Astrocyte (in vitro differentiated cells and primary cell): ENCODE results near the gene PTPRT. TPM values are rescaled to one million over a fixed set of nuclear protein-coding genes. Genes with fewer than 3 reads are reported as not detected.

Experiments used
- DNase-seq: peaks from one replicate; pipeline ENCODE4 v3.0.0-alpha.2; 2010; ENCODE audit warnings: low read depth
- FAIRE-seq: peaks from 2 replicates; lab custom pipeline; 2011; peaks lifted over from hg19 to GRCh38; lab: Jason Lieb, UNC
- H2AFZ ChIP-seq: 2 replicates; pipeline ENCODE4 v1.6.0; 2012; ENCODE audit warnings: low read depth, low read length, inconsistent platforms
- H3K27ac ChIP-seq: 2 replicates; pipeline ENCODE4 v1.5.1; 2011; ENCODE audit warnings: low read depth, low read length, inconsistent platforms
- H3K27me3 ChIP-seq: 2 replicates; pipeline ENCODE4 v1.6.0; 2011; ENCODE audit warnings: low read length, inconsistent platforms; ENCODE audit not compliant: insufficient read depth
- H3K36me3 ChIP-seq: 2 replicates; pipeline ENCODE4 v1.5.1; 2011; ENCODE audit warnings: low read length, inconsistent platforms; ENCODE audit not compliant: insufficient read depth
- H3K4me1 ChIP-seq: 2 replicates; pipeline ENCODE4 v1.5.1; 2011; ENCODE audit warnings: low read length, inconsistent platforms; ENCODE audit not compliant: insufficient read depth
- H3K4me2 ChIP-seq: 2 replicates; pipeline ENCODE4 v1.6.0; 2012; ENCODE audit warnings: low read length, inconsistent platforms
- H3K4me3 ChIP-seq: 2 replicates; pipeline ENCODE4 v1.5.1; 2011; ENCODE audit warnings: low read depth, mild to moderate bottlenecking, low read length, inconsistent platforms; ENCODE audit not compliant: insufficient read depth
- H3K79me2 ChIP-seq: 2 replicates; pipeline ENCODE4 v1.6.0; 2012; ENCODE audit warnings: mild to moderate bottlenecking, low read length, inconsistent platforms; ENCODE audit not compliant: insufficient read depth
- H3K9ac ChIP-seq: 2 replicates; pipeline ENCODE4 v1.6.0; 2012; ENCODE audit warnings: mild to moderate bottlenecking, low read length, inconsistent platforms
- H3K9me3 ChIP-seq: 2 replicates; pipeline ENCODE4 v1.5.1; 2012; ENCODE audit warnings: low read depth, mild to moderate bottlenecking, low read length, inconsistent platforms; ENCODE audit not compliant: insufficient read depth
- H4K20me1 ChIP-seq: 2 replicates; pipeline ENCODE4 v1.6.0; 2012; ENCODE audit warnings: low read length, inconsistent platforms; ENCODE audit not compliant: insufficient read depth
- H3K27ac Mint-ChIP-seq: one replicate; pipeline ENCODE4 v1.8.0; 2021; ENCODE audit warnings: mild to moderate bottlenecking, mixed read lengths; ENCODE audit not compliant: unreplicated experiment
- H3K27me3 Mint-ChIP-seq: one replicate; pipeline ENCODE4 v1.8.0; 2021; ENCODE audit warnings: low read depth, mixed read lengths; ENCODE audit not compliant: unreplicated experiment
- H3K36me3 Mint-ChIP-seq: one replicate; pipeline ENCODE4 v1.8.0; 2021; ENCODE audit warnings: low read depth, mixed read lengths; ENCODE audit not compliant: unreplicated experiment
- H3K4me1 Mint-ChIP-seq: one replicate; pipeline ENCODE4 v1.8.0; 2021; ENCODE audit warnings: low read depth, mixed read lengths; ENCODE audit not compliant: unreplicated experiment
- H3K4me3 Mint-ChIP-seq: one replicate; pipeline ENCODE4 v1.8.0; 2021; ENCODE audit warnings: mild to moderate bottlenecking, moderate library complexity, mixed read lengths; ENCODE audit not compliant: unreplicated experiment
- H3K9me3 Mint-ChIP-seq: one replicate; pipeline ENCODE4 v1.8.0; 2021; ENCODE audit warnings: mild to moderate bottlenecking, mixed read lengths; ENCODE audit not compliant: unreplicated experiment
- EZH2 ChIP-seq: IDR thresholded peaks from 2 replicates; pipeline ENCODE4 v1.6.1; 2012; ENCODE audit warnings: mild to moderate bottlenecking, low read length, inconsistent platforms; ENCODE audit not compliant: insufficient read depth
- total RNA-seq: library from RNA; stranded (reverse); gene quantifications from 2 replicates; pipeline ENCODE4 v1.2.1, GENCODE V29; 2021
- TF ChIP-seq, protein P1 (sequence below): IDR thresholded peaks from 2 replicates; pipeline ENCODE4 v1.5.1; 2011; ENCODE audit warnings: low read depth, mild to moderate bottlenecking, inconsistent platforms, low read length, moderate library complexity; ENCODE audit not compliant: insufficient read depth

PTPRT gene
- total RNA-seq, 1 donor from 2014 or later = 0.25 TPM

GRCh38 chr20:42686057-42686456, 503.6 kb downstream of the PTPRT start:
- Histone ChIP-seq H3K9me3 (peaks cover 9% of the 10 kb centered on the region), H3K4me3 (no peak overlapping the region), H3K27me3 (no peaks in the 10 kb centered on the region), H3K4me1 (no peaks in the 10 kb centered on the region), H4K20me1 (no peaks in the 10 kb centered on the region), H3K9ac (no peak overlapping the region), H3K4me2 (no peak overlapping the region), H3K27ac (no peak overlapping the region), H3K36me3 (no peaks in the 10 kb centered on the region), H2AFZ (no peak overlapping the region), H3K79me2 (no peaks in the 10 kb centered on the region)
- H3K27ac Mint-ChIP-seq = no peak overlapping the region
- TF ChIP-seq EZH2 = no peak
- TF ChIP-seq, protein P1, sequence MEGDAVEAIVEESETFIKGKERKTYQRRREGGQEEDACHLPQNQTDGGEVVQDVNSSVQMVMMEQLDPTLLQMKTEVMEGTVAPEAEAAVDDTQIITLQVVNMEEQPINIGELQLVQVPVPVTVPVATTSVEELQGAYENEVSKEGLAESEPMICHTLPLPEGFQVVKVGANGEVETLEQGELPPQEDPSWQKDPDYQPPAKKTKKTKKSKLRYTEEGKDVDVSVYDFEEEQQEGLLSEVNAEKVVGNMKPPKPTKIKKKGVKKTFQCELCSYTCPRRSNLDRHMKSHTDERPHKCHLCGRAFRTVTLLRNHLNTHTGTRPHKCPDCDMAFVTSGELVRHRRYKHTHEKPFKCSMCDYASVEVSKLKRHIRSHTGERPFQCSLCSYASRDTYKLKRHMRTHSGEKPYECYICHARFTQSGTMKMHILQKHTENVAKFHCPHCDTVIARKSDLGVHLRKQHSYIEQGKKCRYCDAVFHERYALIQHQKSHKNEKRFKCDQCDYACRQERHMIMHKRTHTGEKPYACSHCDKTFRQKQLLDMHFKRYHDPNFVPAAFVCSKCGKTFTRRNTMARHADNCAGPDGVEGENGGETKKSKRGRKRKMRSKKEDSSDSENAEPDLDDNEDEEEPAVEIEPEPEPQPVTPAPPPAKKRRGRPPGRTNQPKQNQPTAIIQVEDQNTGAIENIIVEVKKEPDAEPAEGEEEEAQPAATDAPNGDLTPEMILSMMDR = no peak
- no peak overlapping the region for H3K4me3 Mint-ChIP-seq
- H3K27me3 Mint-ChIP-seq = no peaks in the 10 kb centered on the region
- H3K4me1 Mint-ChIP-seq = no peaks in the 10 kb centered on the region
- H3K36me3 Mint-ChIP-seq = no peaks in the 10 kb centered on the region
- DNase-seq (no peak), FAIRE-seq (no peak)
- H3K9me3 Mint-ChIP-seq = peaks cover 12% of the 10 kb centered on the region

- Histone ChIP-seq H4K20me1 (no peaks in the 10 kb centered on the region), H3K79me2 (no peaks in the 10 kb centered on the region), H3K36me3 (no peaks in the 10 kb centered on the region), H3K9me3 (peaks cover 4% of the 10 kb centered on the region), H3K27ac (no peak overlapping the region), H3K9ac (no peak overlapping the region), H3K4me1 (no peaks in the 10 kb centered on the region), H2AFZ (no peak overlapping the region), H3K4me3 (no peak overlapping the region), H3K27me3 (no peaks in the 10 kb centered on the region), H3K4me2 (no peak overlapping the region)
- Mint-ChIP-seq H3K27me3 (no peaks in the 10 kb centered on the region), H3K4me1 (no peaks in the 10 kb centered on the region), H3K36me3 (no peaks in the 10 kb centered on the region), H3K27ac (no peak overlapping the region), H3K4me3 (no peak overlapping the region), H3K9me3 (peaks cover 1% of the 10 kb centered on the region)
- TF ChIP-seq, protein P1 = no peak
- TF ChIP-seq EZH2 = no peak
- no peak for FAIRE-seq
- no peak for DNase-seq
These were observed 510.8 kb downstream of the PTPRT start for GRCh38 chr20:42678895-42679294.

GRCh38 chr20:42656130-42656529, 533.6 kb downstream of the PTPRT start:
- Mint-ChIP-seq H3K9me3 (peaks cover 8% of the 10 kb centered on the region), H3K27me3 (no peaks in the 10 kb centered on the region)
- no peak overlapping the region for H3K4me3 ChIP-seq

More at GRCh38 chr20:42656130-42656529, 533.6 kb downstream of the PTPRT start:
- TF ChIP-seq, protein P1 = no peak
- TF ChIP-seq EZH2 = no peak
- Histone ChIP-seq H3K36me3 (no peaks in the 10 kb centered on the region), H4K20me1 (no peaks in the 10 kb centered on the region), H3K27me3 (no peaks in the 10 kb centered on the region), H3K27ac (no peak overlapping the region), H3K4me1 (no peaks in the 10 kb centered on the region), H3K79me2 (no peaks in the 10 kb centered on the region), H3K9ac (no peak overlapping the region), H3K9me3 (no peaks in the 10 kb centered on the region), H3K4me2 (no peak overlapping the region), H2AFZ (no peak overlapping the region)
- Mint-ChIP-seq H3K36me3 (no peaks in the 10 kb centered on the region), H3K27ac (no peak overlapping the region), H3K4me3 (no peak overlapping the region), H3K4me1 (no peaks in the 10 kb centered on the region)
- DNase-seq (no peak), FAIRE-seq (no peak)
